ENCODE data around the gene FLRT1.

FLRT1 gene

DNA sequence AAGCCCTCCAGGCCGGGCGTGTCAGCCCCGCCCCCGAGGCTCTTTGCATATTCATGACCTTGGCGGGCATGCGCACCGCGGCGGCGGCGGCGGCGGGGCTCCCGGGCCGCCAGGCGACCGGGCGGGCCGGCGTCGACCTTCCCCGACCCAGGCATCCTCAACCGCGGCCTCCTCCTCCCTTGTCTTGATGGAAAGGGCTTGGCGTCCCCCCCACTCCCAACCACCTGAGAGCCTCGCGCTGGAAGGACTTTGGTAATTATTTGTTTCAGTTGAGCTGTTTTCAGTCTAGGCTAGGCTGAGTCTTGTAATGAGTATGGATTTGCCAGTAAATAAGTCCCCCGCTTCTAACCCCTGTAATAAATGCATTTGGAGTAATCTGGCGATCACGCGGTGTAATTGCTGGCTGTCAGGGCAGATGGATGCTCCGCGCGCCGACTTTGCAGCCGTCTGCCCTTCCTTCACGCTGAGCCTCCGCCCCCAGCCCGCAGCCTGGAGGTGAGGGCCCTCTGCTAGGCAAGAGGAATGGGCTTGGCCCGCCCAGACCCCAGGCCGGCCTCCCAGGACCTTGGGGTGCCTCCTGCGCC, 25.2 kb downstream of the FLRT1 start:
- TF ChIP-seq, protein P1, sequence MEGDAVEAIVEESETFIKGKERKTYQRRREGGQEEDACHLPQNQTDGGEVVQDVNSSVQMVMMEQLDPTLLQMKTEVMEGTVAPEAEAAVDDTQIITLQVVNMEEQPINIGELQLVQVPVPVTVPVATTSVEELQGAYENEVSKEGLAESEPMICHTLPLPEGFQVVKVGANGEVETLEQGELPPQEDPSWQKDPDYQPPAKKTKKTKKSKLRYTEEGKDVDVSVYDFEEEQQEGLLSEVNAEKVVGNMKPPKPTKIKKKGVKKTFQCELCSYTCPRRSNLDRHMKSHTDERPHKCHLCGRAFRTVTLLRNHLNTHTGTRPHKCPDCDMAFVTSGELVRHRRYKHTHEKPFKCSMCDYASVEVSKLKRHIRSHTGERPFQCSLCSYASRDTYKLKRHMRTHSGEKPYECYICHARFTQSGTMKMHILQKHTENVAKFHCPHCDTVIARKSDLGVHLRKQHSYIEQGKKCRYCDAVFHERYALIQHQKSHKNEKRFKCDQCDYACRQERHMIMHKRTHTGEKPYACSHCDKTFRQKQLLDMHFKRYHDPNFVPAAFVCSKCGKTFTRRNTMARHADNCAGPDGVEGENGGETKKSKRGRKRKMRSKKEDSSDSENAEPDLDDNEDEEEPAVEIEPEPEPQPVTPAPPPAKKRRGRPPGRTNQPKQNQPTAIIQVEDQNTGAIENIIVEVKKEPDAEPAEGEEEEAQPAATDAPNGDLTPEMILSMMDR (IDR thresholded peaks at IDR 0.05; ENCODE audit: insufficient read depth, missing control alignments): no peak
- no peak for FAIRE-seq
- DNase-seq (ENCODE audit: insufficient read length, low spot score): peak; percentile 95

DNA sequence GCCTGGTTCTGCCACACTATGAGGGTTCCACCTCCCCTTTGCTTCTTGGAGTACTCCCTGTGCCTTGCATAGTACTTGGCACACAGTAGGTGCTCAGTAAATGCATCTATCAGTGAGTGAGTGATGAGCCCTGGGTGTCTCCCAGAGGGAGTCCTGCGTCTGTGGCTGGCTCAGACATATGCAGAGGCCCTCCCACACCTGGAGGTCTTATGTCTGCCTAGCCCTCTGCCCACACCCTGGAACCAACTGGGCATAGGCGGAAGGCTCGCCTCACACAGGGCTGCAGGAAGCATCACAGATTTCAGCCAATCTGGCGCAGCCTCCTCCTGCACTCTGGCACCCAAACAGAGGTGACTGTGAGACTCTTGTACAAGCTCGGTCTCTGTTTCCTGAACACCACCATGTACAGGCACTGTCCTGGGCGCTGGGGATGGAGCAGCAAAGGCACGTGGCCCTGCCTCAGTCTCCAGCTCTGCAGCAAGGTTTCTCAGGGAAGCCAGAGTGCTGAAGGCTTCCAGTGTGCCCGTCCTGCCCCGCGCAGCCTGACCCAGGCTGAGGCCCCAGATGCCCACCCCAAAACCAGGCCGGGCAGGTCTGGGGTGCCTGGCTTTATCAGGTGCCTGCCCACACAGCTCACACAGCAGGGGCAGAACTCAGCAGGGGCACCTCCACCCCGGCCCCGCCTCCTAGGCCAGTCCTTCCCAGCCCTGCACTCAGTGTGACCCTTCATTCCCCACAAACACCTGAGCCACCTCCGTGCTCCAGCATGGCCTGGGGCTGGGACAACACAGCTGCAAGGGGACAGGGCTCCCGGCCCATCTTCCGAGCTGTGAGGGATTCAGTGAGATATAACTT, 26.7 kb downstream of the FLRT1 start:
- DNase-seq (ENCODE audit: insufficient read length, low spot score) (no peak), FAIRE-seq (no peak)
- TF ChIP-seq, protein P1 (IDR thresholded peaks at IDR 0.05; ENCODE audit: insufficient read depth, missing control alignments): no peak

DNA sequence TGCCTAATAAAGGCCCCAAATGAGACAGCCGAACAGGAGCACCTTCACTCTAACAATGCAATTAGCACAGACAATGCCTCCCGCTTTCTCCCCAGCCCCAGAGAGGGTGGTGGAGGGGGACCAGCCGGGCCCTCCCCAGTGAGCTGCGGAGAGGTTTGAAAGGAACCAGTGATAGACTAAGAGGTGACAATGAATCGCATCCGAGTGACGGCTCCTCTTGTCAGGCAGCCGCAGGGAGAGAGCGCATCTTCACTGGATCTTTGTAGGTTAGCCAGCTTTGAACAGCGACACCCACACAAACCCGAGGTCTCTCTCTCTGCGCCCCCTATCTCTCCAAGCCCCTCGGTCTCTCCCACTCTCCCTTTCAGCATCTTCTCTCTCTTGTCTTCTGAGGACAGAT, 28.0 kb downstream of the FLRT1 start:
- DNase-seq (ENCODE audit: insufficient read length, low spot score): no peak
- FAIRE-seq: no peak
- TF ChIP-seq, protein P1 (IDR thresholded peaks at IDR 0.05; ENCODE audit: insufficient read depth, missing control alignments): no peak

DNA sequence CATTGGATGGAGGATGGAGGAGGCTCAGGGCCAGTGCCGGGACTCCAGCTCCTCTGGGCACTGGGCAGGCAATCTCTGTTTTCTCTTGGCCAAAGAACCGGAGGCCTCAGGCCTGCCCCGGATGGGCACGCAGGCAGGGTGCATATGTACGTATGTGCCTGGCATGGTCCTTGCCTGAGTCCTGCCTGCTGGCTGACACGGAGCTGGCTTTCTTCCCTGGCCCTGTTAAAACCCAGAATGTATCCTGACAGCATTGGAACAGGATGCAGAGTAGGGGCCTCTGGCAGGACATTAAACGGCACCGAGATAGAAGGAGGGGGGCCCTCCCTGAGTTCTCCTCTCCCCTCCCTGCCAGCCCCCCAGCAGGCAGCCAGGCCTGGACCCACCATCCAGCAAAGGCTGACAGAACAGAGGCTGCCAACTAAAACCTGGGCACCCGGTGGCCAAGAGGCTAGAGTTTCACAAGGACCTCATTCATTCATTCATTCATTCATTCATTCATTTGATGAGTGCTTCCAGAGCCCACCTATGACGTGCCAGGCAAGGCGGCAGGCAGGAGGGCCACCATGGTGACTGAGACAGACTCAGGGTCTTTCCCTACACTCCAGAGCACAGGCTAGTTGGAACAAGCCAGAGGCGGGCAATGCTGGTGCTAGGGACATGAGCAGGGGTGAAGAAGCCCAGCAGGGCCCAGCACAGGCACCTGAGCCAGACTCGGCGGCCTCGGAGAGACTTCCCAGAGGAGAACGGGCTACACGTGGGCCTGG, 28.8 kb downstream of the FLRT1 start:
- no peak for DNase-seq (ENCODE audit: insufficient read length, low spot score)
- FAIRE-seq: no peak
- TF ChIP-seq, protein P1 (IDR thresholded peaks at IDR 0.05; ENCODE audit: insufficient read depth, missing control alignments): no peak

DNA sequence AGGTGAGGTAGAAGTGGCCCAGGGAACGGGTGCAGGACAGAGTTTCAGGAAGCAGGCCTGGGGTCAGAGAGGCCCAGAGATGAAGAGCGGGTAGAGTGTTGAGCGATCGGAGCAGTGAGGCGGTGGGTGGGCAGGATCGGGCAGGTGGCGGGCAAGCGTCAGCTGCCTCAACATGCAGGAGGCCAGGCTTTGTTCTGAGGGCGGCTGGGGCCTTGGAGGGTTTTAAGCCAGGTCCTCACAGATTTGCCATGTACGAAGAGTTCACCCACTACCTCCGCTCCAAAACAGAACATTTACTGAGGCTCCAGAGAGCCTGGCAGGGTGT, 29.4 kb downstream of the FLRT1 start:
- DNase-seq (ENCODE audit: insufficient read length, low spot score) (no peak), FAIRE-seq (no peak)
- TF ChIP-seq, protein P1 (IDR thresholded peaks at IDR 0.05; ENCODE audit: insufficient read depth, missing control alignments): no peak

DNA sequence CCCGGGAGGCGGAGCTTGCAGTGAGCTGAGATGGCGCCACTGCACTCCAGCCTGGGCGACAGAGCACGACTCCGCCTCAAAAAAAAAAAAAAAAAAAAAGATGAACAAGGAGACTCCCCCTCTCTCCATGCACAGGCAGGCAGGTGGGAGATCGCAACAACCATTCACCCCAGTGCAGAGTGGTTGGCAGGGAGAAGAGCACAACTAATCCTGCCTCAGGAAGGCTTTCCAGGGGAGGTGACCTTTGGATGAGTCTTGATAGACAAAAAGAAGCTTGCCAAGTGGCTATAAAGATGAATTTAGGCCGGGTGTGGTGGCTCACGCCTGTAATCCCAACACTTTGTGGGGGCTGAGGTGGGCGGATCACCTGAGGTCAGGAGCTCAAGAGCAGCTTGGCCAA, 30.0 kb downstream of the FLRT1 start:
- no peak for FAIRE-seq
- no peak for DNase-seq (ENCODE audit: insufficient read length, low spot score)
- TF ChIP-seq, protein P1 (IDR thresholded peaks at IDR 0.05; ENCODE audit: insufficient read depth, missing control alignments): no peak
